ENCODE data around the gene ACVR1.

ACVR1 gene

GRCh38 chr2:157866666-157867642 is 9.2 kb downstream of the ACVR1 start:
- no peak for TF ChIP-seq CTCF (IDR thresholded peaks at IDR 0.05; ENCODE audit: poor library complexity, severe bottlenecking)
- no peak overlapping the region for H3K4me3 ChIP-seq (ENCODE audit: severe bottlenecking)
- ATAC-seq (ENCODE audit: low read depth): no peak
- H3K4me1 ChIP-seq (ENCODE audit: insufficient read depth, poor library complexity, severe bottlenecking): peaks cover 5% of the 10 kb centered on the region
- H3K27me3 ChIP-seq (ENCODE audit: insufficient read depth, poor library complexity, severe bottlenecking): no peaks in the 10 kb centered on the region
- H3K27ac ChIP-seq (ENCODE audit: poor library complexity, severe bottlenecking): no peak overlapping the region
- H3K36me3 ChIP-seq (ENCODE audit: low read depth): no peaks in the 10 kb centered on the region
- DNase-seq (ENCODE audit: low spot score): no peak
- H3K9me3 ChIP-seq (ENCODE audit: severe bottlenecking): no peaks in the 10 kb centered on the region

- no peaks in the 10 kb centered on the region for H3K9me3 ChIP-seq (ENCODE audit: severe bottlenecking)
- no peak overlapping the region for H3K4me3 ChIP-seq (ENCODE audit: severe bottlenecking)
- H3K36me3 ChIP-seq (ENCODE audit: low read depth): no peaks in the 10 kb centered on the region
- H3K27ac ChIP-seq (ENCODE audit: poor library complexity, severe bottlenecking): no peak overlapping the region
- no peak for DNase-seq (ENCODE audit: low spot score)
- H3K27me3 ChIP-seq (ENCODE audit: insufficient read depth, poor library complexity, severe bottlenecking): no peaks in the 10 kb centered on the region
- no peak; the same call in 2 of the 3 replicates for ATAC-seq (ENCODE audit: low read depth)
- H3K4me1 ChIP-seq (ENCODE audit: insufficient read depth, poor library complexity, severe bottlenecking): peaks cover 5% of the 10 kb centered on the region
- no peak for TF ChIP-seq CTCF (IDR thresholded peaks at IDR 0.05; ENCODE audit: poor library complexity, severe bottlenecking)
Measured at GRCh38 chr2:157866202-157866601, 9.9 kb downstream of the ACVR1 start.

- Histone ChIP-seq H3K27ac (ENCODE audit: poor library complexity, severe bottlenecking) (no peak overlapping the region), H3K27me3 (ENCODE audit: insufficient read depth, poor library complexity, severe bottlenecking) (no peaks in the 10 kb centered on the region), H3K36me3 (ENCODE audit: low read depth) (no peaks in the 10 kb centered on the region), H3K9me3 (ENCODE audit: severe bottlenecking) (no peaks in the 10 kb centered on the region), H3K4me3 (ENCODE audit: severe bottlenecking) (no peak overlapping the region), H3K4me1 (ENCODE audit: insufficient read depth, poor library complexity, severe bottlenecking) (peaks cover 5% of the 10 kb centered on the region)
- no peak for TF ChIP-seq CTCF (IDR thresholded peaks at IDR 0.05; ENCODE audit: poor library complexity, severe bottlenecking)
- ATAC-seq (ENCODE audit: low read depth) (no peak), DNase-seq (ENCODE audit: low spot score) (no peak)
Measured at GRCh38 chr2:157864857-157865430, 11.2 kb downstream of the ACVR1 start.

- no peaks in the 10 kb centered on the region for H3K9me3 ChIP-seq (ENCODE audit: severe bottlenecking)
- ATAC-seq (ENCODE audit: low read depth) (no peak), DNase-seq (ENCODE audit: low spot score) (no peak)
- peaks cover 27% of the 10 kb centered on the region for H3K4me1 ChIP-seq (ENCODE audit: insufficient read depth, poor library complexity, severe bottlenecking)
- no peak overlapping the region for H3K27ac ChIP-seq (ENCODE audit: poor library complexity, severe bottlenecking)
- H3K36me3 ChIP-seq (ENCODE audit: low read depth): no peaks in the 10 kb centered on the region
- no peak overlapping the region for H3K4me3 ChIP-seq (ENCODE audit: severe bottlenecking)
- no peak for TF ChIP-seq CTCF (IDR thresholded peaks at IDR 0.05; ENCODE audit: poor library complexity, severe bottlenecking)
- no peaks in the 10 kb centered on the region for H3K27me3 ChIP-seq (ENCODE audit: insufficient read depth, poor library complexity, severe bottlenecking)
Measured at GRCh38 chr2:157858846-157859245, 17.3 kb downstream of the ACVR1 start.
